ENCODE results near the gene FAM114A1.

DNA sequence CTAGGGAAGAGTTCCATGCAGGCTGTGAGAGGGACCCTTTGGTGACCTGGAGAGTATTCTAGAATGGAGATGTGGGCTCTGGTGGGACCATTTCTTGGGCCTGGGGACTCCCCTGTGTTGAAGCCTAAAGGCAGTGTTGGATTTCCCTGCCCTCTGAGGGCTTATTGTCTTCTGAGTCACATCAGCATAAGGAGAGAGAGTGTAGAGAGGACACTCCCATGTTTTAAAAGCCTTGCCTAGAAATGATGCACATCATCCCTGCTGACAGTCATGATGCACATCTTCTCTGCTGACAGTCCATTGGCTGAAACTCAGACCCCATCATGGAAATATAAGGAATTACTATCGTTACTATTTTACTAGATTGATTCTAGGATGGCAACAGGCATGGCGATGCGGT lies 51.9 kb downstream of the FAM114A1 start:
- TF ChIP-seq ZFX (IDR thresholded peaks at IDR 0.05; ENCODE audit: borderline replicate concordance), result no peak
- TF ChIP-seq CTCF (IDR thresholded peaks at IDR 0.05), result no peak
